OCI-LY7 (cell line): ENCODE results near the gene B3GNT5. TPM values are rescaled to one million over a fixed set of nuclear protein-coding genes. Genes with fewer than 3 reads are reported as not detected.
A peak's percentile ranks its signal among the peaks of the same experiment; 100 is the strongest.

Source experiments
- BruUV-seq: library from RNA; stranded (reverse); fragments of 400-500 nt; replicated peaks from 2 replicates; lab custom pipeline; 2021; lab: Mats Ljungman, UMichigan
- CTCF ChIA-PET: fragments of 300-600 bp; sonication (Branson Sonifier 250); formaldehyde crosslinking; loops from one replicate; lab custom pipeline; 2022; ENCODE audit warnings: antibody characterized with exemption; ENCODE audit not compliant: unreplicated experiment; lab: Charles Lee
- POLR2A ChIA-PET: fragments of 300-600 bp; sonication (Branson Sonifier 250); formaldehyde crosslinking; loops from one replicate; lab custom pipeline; 2022; ENCODE audit warnings: antibody characterized with exemption; lab: Charles Lee
- DNase-seq: peaks from one replicate; pipeline ENCODE4 v3.0.0-alpha.2; 2015; ENCODE audit warnings: low spot score
- H2AFZ ChIP-seq: fragments of 200-600 bp; sonication (generic), shearing (Covaris generic); 2 replicates; pipeline ENCODE4 v1.6.1; 2014; ENCODE audit warnings: mild to moderate bottlenecking, antibody characterized with exemption, low read length, moderate library complexity
- H3K27ac ChIP-seq: fragments of 200-600 bp; sonication (generic); 2 replicates; pipeline ENCODE4 v1.5.1; 2014; ENCODE audit warnings: mixed run types, low read depth, mild to moderate bottlenecking, moderate library complexity, low read length, inconsistent platforms; ENCODE audit not compliant: poor library complexity, severe bottlenecking
- H3K36me3 ChIP-seq: fragments of 200-600 bp; sonication (generic); 2 replicates; pipeline ENCODE4 v1.6.1; 2014; ENCODE audit warnings: mild to moderate bottlenecking, antibody characterized with exemption, low read length, moderate library complexity, mixed read lengths; ENCODE audit not compliant: insufficient read depth
- H3K4me1 ChIP-seq: fragments of 200-600 bp; sonication (generic); 2 replicates; pipeline ENCODE4 v1.5.1; 2014; ENCODE audit warnings: mild to moderate bottlenecking, low read length; ENCODE audit not compliant: insufficient read depth, poor library complexity, severe bottlenecking
- H3K4me2 ChIP-seq: fragments of 200-600 bp; sonication (generic); 2 replicates; pipeline ENCODE4 v1.6.1; 2014; ENCODE audit warnings: mild to moderate bottlenecking, low read length
- H3K4me3 ChIP-seq: fragments of 200-600 bp; sonication (generic); 2 replicates; pipeline ENCODE4 v1.5.1; 2014; ENCODE audit warnings: mild to moderate bottlenecking, low read depth, low read length; ENCODE audit not compliant: poor library complexity, severe bottlenecking
- H3K79me2 ChIP-seq: fragments of 200-600 bp; sonication (generic); 2 replicates; pipeline ENCODE4 v1.6.1; 2016; ENCODE audit warnings: low read depth, mild to moderate bottlenecking, low read length, moderate library complexity, mixed read lengths; ENCODE audit not compliant: insufficient read depth
- H3K9me2 ChIP-seq: fragments of 200-600 bp; sonication (generic); 2 replicates; pipeline ENCODE4 v1.6.1; 2016; ENCODE audit warnings: mild to moderate bottlenecking, low read length, mixed read lengths; ENCODE audit not compliant: insufficient read depth
- H3K9me3 ChIP-seq: fragments of 200-600 bp; sonication (generic); 2 replicates; pipeline ENCODE4 v1.6.1; 2014; ENCODE audit warnings: mild to moderate bottlenecking, mixed run types, low read length, mixed read lengths
- H4K20me1 ChIP-seq: fragments of 200-600 bp; sonication (generic); 2 replicates; pipeline ENCODE4 v1.6.1; 2014; ENCODE audit warnings: mild to moderate bottlenecking, antibody characterized with exemption, low read length, moderate library complexity, mixed read lengths; ENCODE audit not compliant: insufficient read depth
- EZH2phosphoT487 ChIP-seq: fragments of 200-600 bp; sonication (generic); IDR thresholded peaks from 2 replicates; pipeline ENCODE4 v1.6.1; 2018; ENCODE audit warnings: low read depth, borderline replicate concordance, mild to moderate bottlenecking, mixed run types, antibody characterized with exemption, low read length, moderate library complexity, mixed read lengths
- intact Hi-C: fragments of 100-400 bp; cut with micrococcal nuclease; formaldehyde crosslinking; loops from one replicate; pipeline ENCODE4 v1.10.0; 2022; ENCODE audit not compliant: unreplicated experiment
- total RNA-seq, 2 experiments: library from RNA; depleted of rRNA in 1 of 2; stranded (reverse); fragments of >200 nt in 1 of 2; shearing (Covaris generic) in 1 of 2; gene quantifications; 2 replicates each; pipeline ENCODE4 v1.2.3, GENCODE V29; 2014 to 2022
- TF ChIP-seq, protein P1 (sequence below): fragments of 200-600 bp; sonication (generic); conservative IDR thresholded peaks from 2 replicates; pipeline ENCODE4 v1.5.1; 2014; ENCODE audit warnings: mild to moderate bottlenecking, antibody characterized with exemption, low read length, moderate library complexity, mixed read lengths

B3GNT5 gene
- total RNA-seq, 2 experiments from 2014 or later: 0.11 TPM; not detected in 1

DNA sequence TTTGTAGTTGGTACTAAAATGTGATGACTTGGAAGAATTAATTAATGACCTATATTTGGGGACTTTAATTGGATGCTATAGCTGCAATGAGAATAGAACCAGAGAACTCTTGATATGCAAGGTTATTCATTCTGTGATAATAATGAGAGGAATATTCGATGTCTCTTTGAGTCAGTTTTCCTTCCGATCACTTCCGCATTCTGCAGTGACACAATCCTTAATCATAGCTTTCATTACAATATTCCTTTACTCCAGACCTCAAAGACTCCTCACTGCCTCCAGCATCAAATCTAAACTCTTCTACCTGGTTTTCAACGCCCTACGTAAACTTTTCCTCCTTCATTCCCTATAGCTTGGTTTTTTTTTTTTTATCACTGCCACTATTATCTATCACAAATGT, 21.6 kb downstream of the B3GNT5 start:
- no peak for DNase-seq
- H3K4me1 ChIP-seq: no peaks in the 10 kb centered on the region
- no peaks in the 10 kb centered on the region for H3K9me2 ChIP-seq
- BruUV-seq: no TSS peak
- H3K79me2 ChIP-seq: no peaks in the 10 kb centered on the region
- no peak overlapping the region for H3K27ac ChIP-seq
- H3K36me3 ChIP-seq: no peaks in the 10 kb centered on the region
- ChIA-PET POLR2A (interaction anchor here (0.9 kb wide), 1 partner anchor 11 kb away, joined by 7 read pairs; no protein-coding TSS in a partner anchor), CTCF (no interaction called here)
- no peaks in the 10 kb centered on the region for H4K20me1 ChIP-seq
- H3K9me3 ChIP-seq: no peaks in the 10 kb centered on the region
- intact Hi-C loops: no loop called here
- H2AFZ ChIP-seq: no peak overlapping the region
- TF ChIP-seq, protein P1, sequence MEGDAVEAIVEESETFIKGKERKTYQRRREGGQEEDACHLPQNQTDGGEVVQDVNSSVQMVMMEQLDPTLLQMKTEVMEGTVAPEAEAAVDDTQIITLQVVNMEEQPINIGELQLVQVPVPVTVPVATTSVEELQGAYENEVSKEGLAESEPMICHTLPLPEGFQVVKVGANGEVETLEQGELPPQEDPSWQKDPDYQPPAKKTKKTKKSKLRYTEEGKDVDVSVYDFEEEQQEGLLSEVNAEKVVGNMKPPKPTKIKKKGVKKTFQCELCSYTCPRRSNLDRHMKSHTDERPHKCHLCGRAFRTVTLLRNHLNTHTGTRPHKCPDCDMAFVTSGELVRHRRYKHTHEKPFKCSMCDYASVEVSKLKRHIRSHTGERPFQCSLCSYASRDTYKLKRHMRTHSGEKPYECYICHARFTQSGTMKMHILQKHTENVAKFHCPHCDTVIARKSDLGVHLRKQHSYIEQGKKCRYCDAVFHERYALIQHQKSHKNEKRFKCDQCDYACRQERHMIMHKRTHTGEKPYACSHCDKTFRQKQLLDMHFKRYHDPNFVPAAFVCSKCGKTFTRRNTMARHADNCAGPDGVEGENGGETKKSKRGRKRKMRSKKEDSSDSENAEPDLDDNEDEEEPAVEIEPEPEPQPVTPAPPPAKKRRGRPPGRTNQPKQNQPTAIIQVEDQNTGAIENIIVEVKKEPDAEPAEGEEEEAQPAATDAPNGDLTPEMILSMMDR: no peak
- no peak for TF ChIP-seq EZH2phosphoT487
- H3K4me2 ChIP-seq: no peak overlapping the region
- H3K4me3 ChIP-seq: no peak overlapping the region

DNA sequence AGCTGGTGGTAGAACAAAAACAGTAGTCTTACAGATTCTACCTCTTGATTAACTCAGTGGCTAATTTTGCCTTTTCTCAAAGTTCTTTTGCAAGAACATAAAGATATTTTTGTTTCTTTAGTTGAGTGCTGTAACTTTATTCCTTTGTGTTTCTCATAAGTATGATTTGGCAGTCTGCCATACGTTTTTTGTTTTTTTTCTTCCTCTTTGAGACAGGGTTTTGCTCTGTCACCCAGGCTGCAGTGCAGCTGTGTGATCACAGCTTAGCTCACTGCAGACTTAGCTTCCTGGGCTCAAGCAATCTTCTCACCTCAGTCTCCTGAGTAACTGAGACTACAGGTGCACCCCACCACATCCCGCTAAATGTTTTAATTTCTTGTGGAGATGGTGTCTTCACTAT, 22.4 kb downstream of the B3GNT5 start:
- H3K4me2 ChIP-seq: no peak overlapping the region
- no peaks in the 10 kb centered on the region for H3K79me2 ChIP-seq
- no peaks in the 10 kb centered on the region for H4K20me1 ChIP-seq
- intact Hi-C loops: no loop called here
- POLR2A ChIA-PET: interaction anchor here (0.9 kb wide), 1 partner anchor 10 kb away, joined by 7 read pairs; no protein-coding TSS in a partner anchor
- DNase-seq: peak; percentile 28
- no peaks in the 10 kb centered on the region for H3K9me2 ChIP-seq
- H3K4me3 ChIP-seq: no peak overlapping the region
- no peaks in the 10 kb centered on the region for H3K9me3 ChIP-seq
- TF ChIP-seq EZH2phosphoT487: no peak
- TF ChIP-seq, protein P1: no peak
- H3K4me1 ChIP-seq: no peaks in the 10 kb centered on the region
- BruUV-seq: no TSS peak
- no peaks in the 10 kb centered on the region for H3K36me3 ChIP-seq
- H3K27ac ChIP-seq: no peak overlapping the region
- no peak overlapping the region for H2AFZ ChIP-seq
- CTCF ChIA-PET: no interaction called here

DNA sequence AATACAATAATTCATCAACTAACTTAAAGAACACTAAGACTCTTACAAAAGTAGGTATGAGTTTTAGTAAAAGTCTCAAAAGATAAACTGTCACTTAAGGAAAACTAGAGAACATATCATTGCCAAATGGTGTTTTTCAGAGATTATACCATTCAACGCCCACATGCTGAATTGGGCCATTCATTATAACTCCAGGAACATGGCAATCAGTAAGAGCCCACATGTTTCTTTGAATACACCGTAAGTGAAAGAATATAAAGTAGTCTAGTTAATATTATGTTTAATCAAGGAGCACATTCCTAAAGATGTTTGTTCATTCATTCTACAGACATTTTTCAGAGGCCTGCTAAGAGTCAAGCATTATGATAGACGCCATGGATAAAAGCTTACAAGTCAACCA, 22.9 kb downstream of the B3GNT5 start:
- Histone ChIP-seq H3K4me2 (no peak overlapping the region), H3K4me1 (no peaks in the 10 kb centered on the region), H3K4me3 (no peak overlapping the region), H3K9me3 (no peaks in the 10 kb centered on the region), H3K36me3 (no peaks in the 10 kb centered on the region), H4K20me1 (no peaks in the 10 kb centered on the region), H2AFZ (no peak overlapping the region), H3K27ac (no peak overlapping the region), H3K79me2 (no peaks in the 10 kb centered on the region), H3K9me2 (no peaks in the 10 kb centered on the region)
- ChIA-PET CTCF (no interaction called here), POLR2A (interaction anchor here (1.0 kb wide), 1 partner anchor 97 kb away, joined by 3 read pairs; no protein-coding TSS in a partner anchor)
- intact Hi-C loops: no loop called here
- no peak for TF ChIP-seq EZH2phosphoT487
- TF ChIP-seq, protein P1: no peak
- no peak for DNase-seq
- BruUV-seq: no TSS peak
